SJSA1 (cell line): ENCODE results near the gene SLC11A1. TPM values are rescaled to one million over a fixed set of nuclear protein-coding genes. Genes with fewer than 3 reads are reported as not detected.

Source experiments
- DNase-seq, 2 experiments: peaks; one replicate each; pipeline ENCODE4 v3.0.0-alpha.2; 2015 to 2020; ENCODE audit warnings: low spot score in 2 of 2, low read depth in 1 of 2
- H3K27ac ChIP-seq: fragments of 250-450 bp; sonication (Bioruptor Pico); 2 replicates; pipeline ENCODE4 v1.5.1; 2020; ENCODE audit warnings: mild to moderate bottlenecking, moderate library complexity
- H3K27me3 ChIP-seq: fragments of 250-450 bp; sonication (Bioruptor Pico); replicated peaks from 2 replicates; pipeline ENCODE4 v1.5.1; 2020; ENCODE audit warnings: mild to moderate bottlenecking, moderate library complexity
- H3K36me3 ChIP-seq: fragments of 250-450 bp; sonication (Bioruptor Pico); 2 replicates; pipeline ENCODE4 v1.5.1; 2020; ENCODE audit warnings: mild to moderate bottlenecking
- H3K4me1 ChIP-seq: fragments of 250-450 bp; sonication (Bioruptor Pico); replicated peaks from 2 replicates; pipeline ENCODE4 v1.6.1; 2021; ENCODE audit warnings: mild to moderate bottlenecking
- H3K4me3 ChIP-seq: fragments of 250-450 bp; sonication (Bioruptor Pico); 2 replicates; pipeline ENCODE4 v1.5.1; 2020; ENCODE audit warnings: mild to moderate bottlenecking
- H3K9me3 ChIP-seq: fragments of 250-450 bp; sonication (Bioruptor Pico); replicated peaks from 2 replicates; pipeline ENCODE4 v1.5.1; 2020; ENCODE audit warnings: mild to moderate bottlenecking
- total RNA-seq: library from RNA; depleted of rRNA; stranded (reverse); fragments of >200 nt; shearing (Covaris generic); gene quantifications from 2 replicates; pipeline ENCODE4 v1.2.3, GENCODE V29; 2014

SLC11A1 gene
- total RNA-seq, 1 experiment from 2014 or later: 0.05 TPM

DNA sequence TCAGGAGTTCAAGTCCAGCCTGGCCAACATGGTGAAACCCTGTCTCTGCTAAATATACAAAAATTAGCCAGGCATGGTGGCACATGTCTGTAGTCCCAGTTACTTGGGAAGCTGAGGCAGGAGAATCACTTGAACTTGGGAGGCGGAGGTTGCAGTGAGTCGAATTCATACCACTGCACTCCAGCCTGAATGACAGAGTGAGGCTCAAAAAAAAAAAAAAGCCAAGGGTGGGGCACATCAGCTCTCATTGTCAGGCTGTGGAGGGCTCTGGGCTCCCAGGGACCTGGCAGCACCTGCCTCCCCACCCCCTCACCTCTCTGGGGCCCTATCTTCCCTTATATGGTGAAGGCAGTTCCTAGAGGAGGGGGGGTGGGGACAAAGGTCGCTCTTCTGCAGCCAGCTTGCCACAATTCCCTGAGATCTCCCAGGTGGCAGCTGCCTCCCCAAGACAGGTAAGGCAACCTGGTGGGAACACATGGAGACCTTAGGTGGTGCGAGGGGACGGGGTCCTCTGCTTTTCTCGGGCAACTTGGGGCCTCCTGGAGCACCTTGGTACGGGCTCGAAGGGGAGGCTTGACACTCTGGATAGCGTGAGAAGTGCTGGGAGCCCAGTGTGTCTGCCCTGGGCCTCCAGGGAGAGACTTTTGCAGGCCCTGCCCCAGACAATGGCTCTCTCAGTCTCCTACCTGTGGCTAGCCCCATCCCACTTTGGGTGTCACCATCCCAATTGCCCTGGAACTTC lies 36.8 kb downstream of the SLC11A1 start, which contains the start of gene VIL1:
Gene VIL1, plus strand, starts transcription at position 407 of the 742 bp plus-strand sequence. CDS start 4,656 bp downstream, outside the sequence.
- H3K4me1 ChIP-seq: no peaks in the 10 kb centered on the region
- no peak within 1 kb of the TSS for H3K4me3 ChIP-seq
- DNase-seq: no peak
- no peaks in the 10 kb centered on the region for H3K27me3 ChIP-seq
- H3K27ac ChIP-seq: no peak within 1 kb of the TSS
- H3K9me3 ChIP-seq: no peaks in the 10 kb centered on the region
- H3K36me3 ChIP-seq: no peaks in the 10 kb centered on the region

DNA sequence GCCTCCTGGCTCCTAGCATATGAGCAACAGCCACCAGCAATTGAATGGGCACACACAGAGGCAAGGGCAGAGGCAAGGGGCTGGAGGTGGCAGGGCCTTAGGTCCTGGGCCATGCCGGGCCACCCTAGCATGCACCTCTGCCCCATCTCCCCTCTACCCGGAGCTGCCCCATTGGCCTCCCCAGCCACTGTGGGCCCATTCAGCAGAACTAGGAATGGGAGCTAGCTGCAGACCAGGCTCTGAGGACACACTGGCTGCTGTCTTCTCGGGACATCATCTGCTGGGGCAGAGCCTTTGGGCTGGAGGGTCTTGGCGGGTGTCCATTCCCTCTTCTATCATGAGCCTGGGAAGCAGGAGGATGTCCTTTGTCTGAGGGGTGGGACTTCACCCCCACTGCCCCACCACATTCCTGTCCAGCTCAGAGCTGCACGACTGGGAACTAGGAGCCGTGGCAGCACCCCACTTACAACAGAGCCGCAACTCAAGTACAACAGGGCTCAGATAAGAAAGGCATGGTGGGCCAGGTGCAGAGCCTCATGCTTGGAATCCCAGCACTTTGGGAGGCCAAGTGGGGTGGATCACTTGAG lies 37.6 kb downstream of the SLC11A1 start:
- Histone ChIP-seq H3K36me3 (no peaks in the 10 kb centered on the region), H3K4me3 (no peak overlapping the region), H3K9me3 (no peaks in the 10 kb centered on the region), H3K4me1 (no peaks in the 10 kb centered on the region), H3K27ac (no peak overlapping the region), H3K27me3 (no peaks in the 10 kb centered on the region)
- no peak for DNase-seq

- no peaks in the 10 kb centered on the region for H3K36me3 ChIP-seq
- no peak for DNase-seq
- H3K9me3 ChIP-seq: no peaks in the 10 kb centered on the region
- H3K27me3 ChIP-seq: no peaks in the 10 kb centered on the region
- H3K4me3 ChIP-seq: no peak overlapping the region
- no peaks in the 10 kb centered on the region for H3K4me1 ChIP-seq
- H3K27ac ChIP-seq: no peak overlapping the region
Measured at GRCh38 chr2:218421027-218421426, 39.0 kb downstream of the SLC11A1 start.

- H3K4me1 ChIP-seq: no peaks in the 10 kb centered on the region
Measured at GRCh38 chr2:218422403-218423086, 40.5 kb downstream of the SLC11A1 start.

GRCh38 chr2:218423584-218423983 lies 41.5 kb downstream of the SLC11A1 start:
- no peaks in the 10 kb centered on the region for H3K27me3 ChIP-seq
- no peak for DNase-seq
- no peaks in the 10 kb centered on the region for H3K4me1 ChIP-seq
- H3K4me3 ChIP-seq: no peak overlapping the region
- no peaks in the 10 kb centered on the region for H3K9me3 ChIP-seq
- H3K27ac ChIP-seq: no peak overlapping the region
- H3K36me3 ChIP-seq: no peaks in the 10 kb centered on the region

More at GRCh38 chr2:218422403-218423086, 40.5 kb downstream of the SLC11A1 start:
- H3K27me3 ChIP-seq: no peaks in the 10 kb centered on the region
- H3K9me3 ChIP-seq: no peaks in the 10 kb centered on the region
- no peak overlapping the region for H3K4me3 ChIP-seq
- no peak for DNase-seq
- H3K36me3 ChIP-seq: no peaks in the 10 kb centered on the region
- no peak overlapping the region for H3K27ac ChIP-seq

DNA sequence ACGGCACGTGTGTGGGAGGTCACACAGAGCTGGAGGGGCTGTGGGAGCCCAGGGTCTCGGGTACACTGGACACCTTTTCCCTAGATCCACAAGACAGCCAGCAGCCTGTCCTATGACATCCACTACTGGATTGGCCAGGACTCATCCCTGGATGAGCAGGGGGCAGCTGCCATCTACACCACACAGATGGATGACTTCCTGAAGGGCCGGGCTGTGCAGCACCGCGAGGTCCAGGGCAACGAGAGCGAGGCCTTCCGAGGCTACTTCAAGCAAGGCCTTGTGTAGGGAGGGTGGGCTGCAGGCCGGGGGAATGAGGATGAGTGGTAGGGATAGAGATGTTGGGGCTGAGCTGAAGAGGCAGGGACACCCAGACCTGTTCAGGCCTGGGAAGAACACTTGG lies 43.5 kb downstream of the SLC11A1 start:
- no peaks in the 10 kb centered on the region for H3K4me1 ChIP-seq
- H3K36me3 ChIP-seq: no peaks in the 10 kb centered on the region
- no peak overlapping the region for H3K4me3 ChIP-seq
- no peaks in the 10 kb centered on the region for H3K27me3 ChIP-seq
- no peak overlapping the region for H3K27ac ChIP-seq
- no peaks in the 10 kb centered on the region for H3K9me3 ChIP-seq
- no peak for DNase-seq

- no peak for DNase-seq
- H3K36me3 ChIP-seq: no peaks in the 10 kb centered on the region
- H3K27ac ChIP-seq: no peak overlapping the region
- H3K9me3 ChIP-seq: no peaks in the 10 kb centered on the region
- no peaks in the 10 kb centered on the region for H3K27me3 ChIP-seq
- H3K4me3 ChIP-seq: no peak overlapping the region
- H3K4me1 ChIP-seq: no peaks in the 10 kb centered on the region
Measured at GRCh38 chr2:218427741-218428140, 45.7 kb downstream of the SLC11A1 start.

DNA sequence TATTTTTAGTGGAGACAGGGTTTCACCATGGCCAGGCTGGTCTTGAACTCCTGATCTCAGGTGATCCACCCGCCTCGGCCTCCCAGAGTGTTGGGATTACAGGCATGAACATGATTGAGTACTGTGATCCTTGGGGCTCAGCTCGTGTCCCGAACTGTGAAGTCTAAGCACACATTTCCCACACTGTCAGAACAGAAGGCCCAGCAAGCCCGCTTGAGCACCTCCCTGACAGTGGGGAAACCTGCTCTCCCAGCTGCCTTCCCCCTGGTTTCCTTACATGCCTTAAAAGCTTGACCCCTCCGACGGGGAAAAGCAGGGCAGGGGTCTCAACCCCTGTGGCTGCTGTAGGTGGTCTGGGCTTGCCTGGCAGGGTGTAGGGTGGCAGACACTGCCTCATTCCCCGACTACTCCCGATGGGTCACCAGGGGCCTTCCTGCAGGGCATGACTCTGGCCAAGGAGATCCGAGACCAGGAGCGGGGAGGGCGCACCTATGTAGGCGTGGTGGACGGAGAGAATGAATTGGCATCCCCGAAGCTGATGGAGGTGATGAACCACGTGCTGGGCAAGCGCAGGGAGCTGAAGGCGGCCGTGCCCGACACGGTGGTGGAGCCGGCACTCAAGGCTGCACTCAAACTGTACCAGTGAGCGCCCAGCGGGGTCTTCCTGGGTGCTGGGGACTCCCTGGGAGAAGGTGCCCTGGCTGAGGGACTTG lies 46.9 kb downstream of the SLC11A1 start:
- Histone ChIP-seq H3K27me3 (no peaks in the 10 kb centered on the region), H3K4me1 (no peaks in the 10 kb centered on the region), H3K9me3 (no peaks in the 10 kb centered on the region), H3K4me3 (no peak overlapping the region), H3K36me3 (no peaks in the 10 kb centered on the region), H3K27ac (no peak overlapping the region)
- no peak for DNase-seq

DNA sequence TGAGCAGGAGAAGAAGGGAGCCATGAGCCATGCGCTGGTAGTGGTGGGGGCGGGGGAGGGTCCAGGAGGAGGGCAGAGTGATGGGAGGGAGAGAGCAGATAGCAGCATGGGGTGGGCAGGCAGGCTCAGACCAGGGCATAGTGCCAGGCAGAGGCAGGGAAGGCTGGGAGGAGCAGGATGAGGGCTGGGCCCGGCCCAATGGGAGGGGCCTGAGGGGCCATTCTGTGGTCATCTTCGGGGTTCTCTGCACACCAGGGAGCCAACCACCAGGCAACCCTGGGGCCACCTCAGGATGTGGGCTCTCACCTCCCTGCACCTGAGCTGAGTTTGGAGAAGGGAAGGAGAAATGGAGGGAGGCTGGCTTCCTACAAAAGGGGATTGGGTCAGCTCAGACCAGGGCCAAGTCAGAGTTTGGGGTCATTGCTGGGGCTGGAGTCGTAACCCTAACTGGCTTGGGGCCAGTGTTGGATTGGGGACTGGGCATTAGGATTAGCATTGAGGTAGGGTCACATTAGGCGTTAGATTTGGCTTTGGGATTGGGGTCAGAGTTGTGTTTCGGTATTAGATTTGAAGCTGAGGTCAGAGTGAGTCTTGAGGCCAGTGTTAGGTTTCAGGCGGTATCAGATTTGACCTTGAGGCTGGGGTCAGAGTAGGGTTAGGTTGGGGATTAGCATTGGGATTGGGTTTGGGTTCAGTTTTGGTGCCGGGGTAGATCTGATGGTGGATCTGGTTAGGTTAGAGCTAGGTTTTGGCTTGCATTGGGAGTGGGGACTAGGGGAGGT lies 48.0 kb downstream of the SLC11A1 start:
- Histone ChIP-seq H3K36me3 (no peaks in the 10 kb centered on the region), H3K27ac (no peak overlapping the region), H3K27me3 (no peaks in the 10 kb centered on the region), H3K4me1 (no peaks in the 10 kb centered on the region), H3K9me3 (no peaks in the 10 kb centered on the region), H3K4me3 (no peak overlapping the region)
- DNase-seq: no peak

DNA sequence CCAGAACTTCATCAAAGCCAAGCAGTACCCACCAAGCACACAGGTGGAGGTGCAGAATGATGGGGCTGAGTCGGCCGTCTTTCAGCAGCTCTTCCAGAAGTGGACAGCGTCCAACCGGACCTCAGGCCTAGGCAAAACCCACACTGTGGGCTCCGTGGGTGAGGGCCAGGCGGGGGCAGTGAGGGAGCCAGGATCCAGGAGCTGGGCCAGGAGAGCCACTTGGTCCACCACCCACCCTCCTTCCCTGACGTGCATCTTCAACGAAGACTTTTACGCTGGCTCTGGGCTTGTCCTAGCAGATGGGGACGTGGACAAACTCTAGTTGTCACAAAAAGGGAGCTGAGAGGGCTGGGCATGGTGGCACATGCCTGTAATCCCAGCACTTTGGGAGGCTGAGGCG lies 48.6 kb downstream of the SLC11A1 start:
- no peaks in the 10 kb centered on the region for H3K4me1 ChIP-seq
- H3K4me3 ChIP-seq: no peak overlapping the region
- no peaks in the 10 kb centered on the region for H3K9me3 ChIP-seq

GRCh38 chr2:218431878-218432277 lies 49.8 kb downstream of the SLC11A1 start:
- Histone ChIP-seq H3K36me3 (no peaks in the 10 kb centered on the region), H3K27ac (no peak overlapping the region)
- no peak for DNase-seq

More for the DNA sequence above, 48.6 kb downstream of the SLC11A1 start:
- no peak overlapping the region for H3K27ac ChIP-seq
- no peak for DNase-seq
- no peaks in the 10 kb centered on the region for H3K36me3 ChIP-seq
- no peaks in the 10 kb centered on the region for H3K27me3 ChIP-seq

GRCh38 chr2:218432676-218433365 lies 50.7 kb downstream of the SLC11A1 start:
- no peak overlapping the region for H3K4me3 ChIP-seq
- no peak for DNase-seq
- no peaks in the 10 kb centered on the region for H3K9me3 ChIP-seq
- no peaks in the 10 kb centered on the region for H3K36me3 ChIP-seq
- no peak overlapping the region for H3K27ac ChIP-seq
- no peaks in the 10 kb centered on the region for H3K27me3 ChIP-seq
- no peaks in the 10 kb centered on the region for H3K4me1 ChIP-seq

More at GRCh38 chr2:218431878-218432277, 49.8 kb downstream of the SLC11A1 start:
- H3K27me3 ChIP-seq: no peaks in the 10 kb centered on the region
- no peaks in the 10 kb centered on the region for H3K4me1 ChIP-seq
- H3K4me3 ChIP-seq: no peak overlapping the region
- H3K9me3 ChIP-seq: no peaks in the 10 kb centered on the region

- Histone ChIP-seq H3K27ac (no peak overlapping the region), H3K36me3 (no peaks in the 10 kb centered on the region), H3K4me1 (no peaks in the 10 kb centered on the region), H3K9me3 (no peaks in the 10 kb centered on the region), H3K27me3 (no peaks in the 10 kb centered on the region), H3K4me3 (no peak overlapping the region)
- DNase-seq: no peak
Measured at GRCh38 chr2:218434456-218434855, 52.4 kb downstream of the SLC11A1 start.
